GM20431 (cell line): ENCODE data around the gene TLNRD1.

ENCODE experiments used
- in situ Hi-C: fragments of 300-500 bp; cut with MseI, MboI; formaldehyde crosslinking; loops from one replicate; pipeline ENCODE4 v1.15.0; 2020; ENCODE audit warnings: low sequenced_read_pairs; ENCODE audit not compliant: unreplicated experiment

The TLNRD1 gene

DNA sequence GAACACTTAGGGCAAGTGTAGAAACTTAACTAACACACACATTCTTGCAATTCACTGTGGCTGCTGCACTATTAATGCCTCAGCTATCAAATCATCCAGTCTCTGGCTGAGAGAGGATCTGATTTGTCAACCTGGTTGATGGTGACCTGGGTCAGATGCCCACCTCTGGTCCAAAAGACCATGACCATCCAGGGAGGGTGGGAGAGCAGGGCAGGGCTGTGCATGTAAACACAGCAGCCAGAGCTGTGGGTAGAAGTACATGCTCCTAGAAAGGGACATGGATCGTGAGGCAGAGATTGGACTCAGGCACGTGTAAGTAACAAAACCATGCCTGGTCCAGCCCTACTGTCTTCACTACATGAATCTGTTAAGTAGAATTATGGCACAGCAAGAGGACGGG, 28.4 kb upstream of the TLNRD1 start:
- in situ Hi-C loops = loop anchor here (25.0 kb wide), 1 partner anchor 510 kb away; no protein-coding TSS in a partner anchor

GRCh38 chr15:80974914-80975313, 25.8 kb upstream of the TLNRD1 start:
- in situ Hi-C loops = loop anchor here (25.0 kb wide), 2 partner anchors 287 to 513 kb away; no protein-coding TSS in a partner anchor

- in situ Hi-C loops = loop anchor here (25.0 kb wide), 1 partner anchor 285 kb away; no protein-coding TSS in a partner anchor
Measured at GRCh38 chr15:80976851-80977250, 23.9 kb upstream of the TLNRD1 start.

- in situ Hi-C loops = loop anchor here (25.0 kb wide), 1 partner anchor 285 kb away; no protein-coding TSS in a partner anchor
Measured at GRCh38 chr15:80977627-80978036, 23.1 kb upstream of the TLNRD1 start.

DNA sequence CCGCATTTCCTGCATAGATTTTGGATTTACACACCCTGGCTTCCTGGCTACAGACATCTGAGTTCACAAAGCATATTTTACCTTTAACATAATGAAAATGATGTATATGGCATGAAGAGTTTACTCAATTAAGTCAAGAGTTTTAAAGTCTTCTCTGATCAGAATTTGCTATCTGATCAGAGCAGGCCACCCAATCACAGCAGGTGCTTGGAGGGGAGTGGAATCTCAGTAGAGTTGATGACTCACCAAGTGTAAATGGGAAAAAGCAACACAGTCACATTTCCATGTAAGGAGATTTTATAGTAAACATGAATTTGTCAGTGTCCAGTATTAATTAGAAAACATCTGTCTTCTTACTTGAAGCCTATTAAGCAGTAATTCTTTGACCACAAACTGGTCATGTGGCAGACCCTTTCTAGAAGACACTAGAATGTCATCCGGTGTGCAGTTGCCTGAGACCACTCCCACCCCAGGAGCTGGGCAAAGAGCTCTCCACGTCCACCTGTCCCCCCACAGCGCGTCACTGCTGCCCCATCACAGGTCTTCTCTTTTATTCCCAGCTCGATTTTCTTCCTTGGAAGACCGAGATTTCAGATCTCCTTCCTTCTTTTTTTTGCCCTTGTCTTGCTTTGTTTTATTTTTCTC, 21.9 kb upstream of the TLNRD1 start:
- in situ Hi-C loops = loop anchor here (25.0 kb wide), 1 partner anchor 283 kb away; no protein-coding TSS in a partner anchor

DNA sequence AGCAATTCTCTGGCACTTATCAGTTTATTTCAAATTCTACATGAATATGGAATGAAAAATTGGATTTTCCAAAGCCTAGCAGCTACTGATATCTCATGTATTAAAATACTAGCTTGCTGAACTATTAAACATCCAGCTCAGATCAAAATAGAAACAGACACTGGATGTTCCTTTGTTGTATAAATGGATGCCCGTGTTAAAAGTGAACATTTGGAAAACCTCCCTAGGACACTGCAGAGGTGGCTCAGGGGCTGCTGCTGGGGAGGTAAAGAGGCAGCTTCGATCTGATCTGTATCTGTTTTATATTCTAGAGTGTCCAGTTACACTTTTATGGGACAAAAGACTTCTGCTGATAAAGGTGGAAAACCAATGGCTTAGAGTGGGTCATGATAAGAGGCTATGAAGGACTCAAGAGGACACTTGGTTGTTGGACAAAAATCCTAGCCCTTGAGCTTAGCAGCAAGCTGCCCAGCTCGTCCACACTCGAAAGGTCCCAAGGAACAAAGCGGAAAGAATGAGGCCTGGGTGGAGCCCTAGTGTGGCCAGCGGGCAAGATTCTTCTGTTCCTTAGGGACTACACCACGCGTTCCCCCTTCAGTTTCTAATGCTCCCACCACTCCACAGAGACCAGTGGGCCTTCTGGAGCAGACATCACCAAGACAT, 21.1 kb upstream of the TLNRD1 start:
- in situ Hi-C loops = loop anchor here (25.0 kb wide), 1 partner anchor 283 kb away; no protein-coding TSS in a partner anchor

- in situ Hi-C loops = loop anchor here (25.0 kb wide), 1 partner anchor 280 kb away; no protein-coding TSS in a partner anchor
Measured at GRCh38 chr15:80982205-80982604, 18.5 kb upstream of the TLNRD1 start.

- in situ Hi-C loops = loop anchor here (25.0 kb wide), 1 partner anchor 279 kb away; no protein-coding TSS in a partner anchor
Measured at GRCh38 chr15:80982839-80983238, 17.9 kb upstream of the TLNRD1 start.

DNA sequence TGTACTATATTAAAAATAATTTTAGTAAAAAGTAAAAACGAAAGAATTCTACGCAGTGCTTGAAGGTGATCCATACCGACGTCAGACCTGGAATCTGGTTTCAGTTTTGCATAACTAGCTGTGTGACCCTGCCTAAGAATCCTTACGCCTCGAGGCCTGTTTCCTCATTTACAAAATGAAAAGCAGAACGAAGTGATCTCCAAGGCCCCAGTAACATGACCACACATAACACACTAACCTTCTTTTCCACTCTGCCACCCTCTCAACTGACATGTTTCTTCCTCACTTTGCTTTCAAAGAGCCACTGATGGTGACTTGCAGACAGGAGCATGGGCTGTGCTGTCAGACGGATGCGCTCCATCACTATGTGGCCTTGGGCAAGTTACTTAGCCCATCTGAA, 15.9 kb upstream of the TLNRD1 start:
- in situ Hi-C loops = loop anchor here (25.0 kb wide), 1 partner anchor 277 kb away; no protein-coding TSS in a partner anchor

- in situ Hi-C loops = loop anchor here (25.0 kb wide), 1 partner anchor 276 kb away; no protein-coding TSS in a partner anchor
Measured at GRCh38 chr15:80985981-80986380, 14.7 kb upstream of the TLNRD1 start.

- in situ Hi-C loops = loop anchor here (25.0 kb wide), 1 partner anchor 276 kb away; no protein-coding TSS in a partner anchor
Measured at GRCh38 chr15:80986487-80986886, 14.2 kb upstream of the TLNRD1 start.

- in situ Hi-C loops = loop anchor here (25.0 kb wide), 1 partner anchor 274 kb away; no protein-coding TSS in a partner anchor
Measured at GRCh38 chr15:80988148-80988796, 12.5 kb upstream of the TLNRD1 start.

DNA sequence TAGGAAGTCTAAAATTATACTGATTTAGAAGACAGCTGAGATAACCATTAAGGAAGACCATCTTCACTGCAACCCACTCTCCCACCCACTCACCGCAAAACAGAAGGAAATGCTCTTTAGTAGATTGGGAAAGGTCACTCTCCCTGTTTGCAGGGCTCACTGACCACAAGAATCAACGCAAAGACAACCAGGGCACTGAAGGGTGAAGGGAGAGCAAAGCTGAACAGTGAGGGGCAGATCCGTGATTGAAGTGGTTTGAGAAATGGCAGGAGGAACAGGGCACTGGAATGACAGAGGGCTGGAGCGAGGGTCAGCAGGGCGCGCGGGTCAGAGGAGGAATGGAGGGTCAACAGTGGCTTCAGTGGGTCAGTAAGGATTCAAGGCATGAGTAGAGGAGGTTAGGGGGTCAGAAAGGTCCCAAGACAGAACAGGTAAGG, 11.6 kb upstream of the TLNRD1 start:
- in situ Hi-C loops = loop anchor here (25.0 kb wide), 1 partner anchor 273 kb away; no protein-coding TSS in a partner anchor

GRCh38 chr15:80989518-80990478, 10.9 kb upstream of the TLNRD1 start, which contains the start of gene MESD:
Gene MESD, minus strand, starts transcription at chr15:80989819. Its CDS starts 28 bp downstream, at chr15:80989791.
- in situ Hi-C loops = loop anchor here (25.0 kb wide), 1 partner anchor 273 kb away; no protein-coding TSS in a partner anchor

DNA sequence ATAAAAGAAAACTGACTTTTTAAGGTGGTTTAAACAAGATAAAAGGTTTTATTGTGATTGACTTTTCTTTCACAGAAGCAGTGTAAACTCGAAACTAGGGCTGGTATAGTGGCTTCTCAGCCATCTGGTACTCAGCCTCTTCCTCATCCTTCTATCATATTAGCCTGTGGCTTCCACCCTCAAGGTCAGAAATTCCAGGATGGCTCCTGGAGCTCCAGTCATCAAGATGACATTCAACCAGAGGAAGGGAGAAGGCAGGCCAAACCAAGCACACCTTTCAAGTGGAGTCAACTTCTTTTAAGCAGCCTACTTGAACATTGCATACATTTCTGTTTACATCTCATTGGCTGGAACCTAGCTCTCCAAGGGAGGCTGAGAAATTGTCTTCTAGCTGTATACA, 9.8 kb upstream of the TLNRD1 start:
- in situ Hi-C loops = loop anchor here (25.0 kb wide), 1 partner anchor 271 kb away; no protein-coding TSS in a partner anchor

DNA sequence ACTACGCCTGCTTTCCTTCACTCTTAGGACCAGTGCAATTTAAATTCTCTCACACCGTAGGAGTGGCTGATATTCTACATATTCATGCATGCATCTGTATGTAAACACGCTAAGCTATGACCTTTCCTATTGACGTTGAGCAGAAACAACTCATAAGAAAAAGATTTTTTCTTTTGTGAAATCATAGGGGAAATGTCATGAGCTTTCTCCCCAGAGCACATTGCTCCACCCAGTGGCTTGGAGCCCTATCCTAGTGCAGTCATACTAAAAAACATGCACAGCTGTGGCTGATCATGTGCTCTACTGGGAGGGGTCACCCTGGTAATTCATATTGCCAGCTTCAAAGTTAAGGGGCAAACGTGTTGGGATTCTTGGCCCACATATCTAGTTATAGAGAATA, 9.3 kb upstream of the TLNRD1 start:
- in situ Hi-C loops = loop anchor here (25.0 kb wide), 1 partner anchor 271 kb away; no protein-coding TSS in a partner anchor

DNA sequence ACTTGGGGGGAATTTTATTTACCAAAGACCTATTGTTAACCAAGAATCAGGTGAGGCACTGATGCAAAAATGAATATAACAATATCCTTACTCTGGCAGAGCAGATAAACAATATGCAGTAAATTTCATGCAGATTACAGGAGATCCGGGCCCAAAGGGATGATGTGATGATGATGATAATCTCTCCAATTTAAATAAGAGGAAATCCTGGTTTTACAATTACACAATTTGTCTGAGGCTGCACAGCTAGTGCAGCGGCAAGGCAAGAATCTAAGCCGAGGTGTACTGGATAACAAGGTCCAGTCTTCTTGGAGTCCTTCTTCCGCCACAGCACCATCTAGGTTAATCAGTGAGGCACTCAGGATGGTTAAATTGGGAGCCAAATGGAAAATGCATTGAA, 8.7 kb upstream of the TLNRD1 start:
- in situ Hi-C loops = loop anchor here (25.0 kb wide), 1 partner anchor 270 kb away; no protein-coding TSS in a partner anchor

- in situ Hi-C loops = loop anchor here (25.0 kb wide), 1 partner anchor 270 kb away; no protein-coding TSS in a partner anchor
Measured at GRCh38 chr15:80992441-80992840, 8.3 kb upstream of the TLNRD1 start.

- in situ Hi-C loops = loop anchor here (25.0 kb wide), 1 partner anchor 266 kb away; no protein-coding TSS in a partner anchor
Measured at GRCh38 chr15:80996247-80996646, 4.5 kb upstream of the TLNRD1 start.
